ENCODE data around the gene STMN3.

STMN3 gene

DNA sequence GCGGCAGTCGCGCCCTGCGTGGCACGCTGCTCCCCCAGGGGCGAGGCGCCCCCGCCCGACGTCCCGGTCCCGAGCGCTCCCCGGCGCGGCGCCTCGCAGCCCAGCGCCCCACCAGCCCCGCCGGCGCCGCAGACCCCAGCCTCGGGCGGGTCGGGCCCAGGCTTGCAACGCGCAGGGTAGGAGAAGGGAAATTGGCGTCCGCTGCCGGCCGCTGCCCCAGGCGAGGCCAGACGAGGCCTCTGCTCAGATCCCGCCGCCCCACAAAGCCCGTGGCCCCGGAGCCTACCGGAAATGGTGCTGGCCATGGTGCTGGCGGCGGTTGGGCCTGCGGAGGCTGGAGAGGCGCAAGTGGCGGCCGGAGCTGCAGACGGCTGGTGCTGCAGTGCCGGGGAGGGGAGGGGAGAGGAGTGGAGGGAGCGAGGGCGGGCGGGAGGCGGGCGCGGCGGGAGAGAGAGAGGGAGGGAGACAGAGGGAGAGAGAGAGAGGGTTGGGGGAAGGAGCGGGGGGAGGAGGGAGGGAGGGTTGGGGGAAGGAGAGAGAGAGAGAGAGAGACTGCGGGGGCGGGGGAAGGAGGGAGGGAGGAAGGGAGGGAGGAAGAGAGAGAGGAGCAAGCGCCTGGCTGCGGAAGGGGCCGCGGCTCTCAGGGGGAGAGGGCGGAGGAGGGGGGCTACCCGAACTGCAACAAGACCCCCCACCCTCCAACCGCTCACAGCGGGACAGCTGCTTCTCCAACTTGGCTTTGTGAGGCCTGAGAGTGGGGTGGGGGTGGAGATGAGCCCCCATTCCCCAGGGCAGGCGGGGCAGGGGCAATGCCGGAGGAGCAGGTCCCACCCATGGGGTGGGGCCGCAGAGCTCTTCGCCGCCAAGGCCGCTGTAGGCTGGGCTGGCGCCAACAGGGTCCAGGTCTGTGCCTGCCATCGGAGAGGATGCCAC, at the start of gene STMN3:
STMN3 (minus strand) TSS at position 384 of the 933 bp plus-strand sequence; CDS start at position 305, 79 bp downstream.
- DNase-seq = peak; percentile 96 to 98

DNA sequence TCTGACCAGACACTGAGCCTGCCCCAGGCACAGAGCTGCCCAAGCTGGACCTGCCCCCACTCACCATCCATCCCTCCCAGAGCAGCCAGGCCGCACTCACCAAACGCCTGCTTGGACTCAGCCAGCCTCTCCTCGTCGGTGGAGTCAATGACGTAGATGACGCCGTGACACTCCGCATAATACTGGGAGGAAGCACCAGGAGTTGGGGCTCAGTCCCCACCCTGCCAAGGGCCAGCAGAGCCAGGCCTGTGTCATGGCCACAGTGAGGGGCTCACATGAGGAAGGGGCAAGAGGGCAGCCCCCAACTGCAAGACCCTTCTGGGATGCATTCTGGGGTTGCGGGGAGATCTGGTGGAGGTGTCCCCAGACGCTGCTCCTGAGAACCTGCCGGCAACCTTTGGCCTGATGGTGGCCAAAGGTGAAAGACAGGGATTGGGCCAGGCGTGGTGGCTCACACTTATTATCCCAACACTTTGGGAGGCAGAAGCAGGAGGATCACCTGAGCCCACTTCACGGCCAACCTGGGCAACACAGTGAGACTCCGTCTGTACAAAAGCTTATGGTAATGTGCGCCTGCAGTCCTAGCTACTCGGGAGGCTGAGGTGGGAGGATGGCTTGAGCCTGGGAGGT, 48.9 kb upstream of the STMN3 start:
- DNase-seq = no peak

- no peak for DNase-seq
Observed at GRCh38 chr20:63701329-63702035, 48.3 kb upstream of the STMN3 start.

- DNase-seq = no peak
Observed at GRCh38 chr20:63701051-63701328, 47.8 kb upstream of the STMN3 start.

DNA sequence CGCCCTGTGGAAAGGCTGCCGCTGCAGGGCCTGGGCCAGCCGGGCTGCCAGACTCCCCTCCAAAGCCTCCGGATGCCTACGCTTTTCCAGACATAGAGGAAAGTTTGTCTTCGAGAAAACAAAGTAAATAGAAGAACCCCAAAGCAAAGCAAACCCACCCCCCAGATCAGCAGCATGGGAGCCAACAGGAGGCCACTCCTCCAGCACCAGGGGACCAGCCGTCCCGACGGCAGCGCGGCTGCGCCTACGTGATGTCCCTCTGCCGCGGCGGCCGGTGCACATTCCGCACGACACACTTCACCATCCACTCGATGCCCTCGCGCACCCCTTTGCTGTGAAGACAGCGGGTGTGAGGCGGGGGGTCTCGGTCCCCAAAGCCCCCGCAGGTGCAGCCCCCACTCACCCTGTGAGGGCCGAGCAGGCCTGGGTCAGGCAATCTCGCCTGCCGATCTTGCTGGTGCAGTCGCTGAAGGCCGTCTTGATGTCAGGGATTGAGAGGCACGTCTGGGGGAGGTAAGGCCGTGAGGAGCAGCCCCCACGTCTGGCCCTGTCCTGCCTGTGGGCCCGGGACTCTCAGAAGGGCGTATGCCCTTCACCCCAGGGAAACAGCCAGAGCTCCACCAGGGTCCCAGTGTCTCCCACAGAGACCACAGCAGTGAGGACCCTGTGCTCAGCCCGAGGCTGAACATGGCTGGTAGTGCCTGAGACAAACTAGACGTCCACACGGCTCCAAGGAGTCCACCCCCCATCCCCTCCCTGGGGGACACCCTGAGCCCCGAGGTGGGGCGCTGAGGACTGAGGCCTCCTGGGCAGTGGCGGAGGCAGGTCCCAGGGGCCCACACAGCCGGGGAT, 47.2 kb upstream of the STMN3 start:
- no peak for DNase-seq

GRCh38 chr20:63699466-63700198, 46.4 kb upstream of the STMN3 start:
- DNase-seq = no peak

DNA sequence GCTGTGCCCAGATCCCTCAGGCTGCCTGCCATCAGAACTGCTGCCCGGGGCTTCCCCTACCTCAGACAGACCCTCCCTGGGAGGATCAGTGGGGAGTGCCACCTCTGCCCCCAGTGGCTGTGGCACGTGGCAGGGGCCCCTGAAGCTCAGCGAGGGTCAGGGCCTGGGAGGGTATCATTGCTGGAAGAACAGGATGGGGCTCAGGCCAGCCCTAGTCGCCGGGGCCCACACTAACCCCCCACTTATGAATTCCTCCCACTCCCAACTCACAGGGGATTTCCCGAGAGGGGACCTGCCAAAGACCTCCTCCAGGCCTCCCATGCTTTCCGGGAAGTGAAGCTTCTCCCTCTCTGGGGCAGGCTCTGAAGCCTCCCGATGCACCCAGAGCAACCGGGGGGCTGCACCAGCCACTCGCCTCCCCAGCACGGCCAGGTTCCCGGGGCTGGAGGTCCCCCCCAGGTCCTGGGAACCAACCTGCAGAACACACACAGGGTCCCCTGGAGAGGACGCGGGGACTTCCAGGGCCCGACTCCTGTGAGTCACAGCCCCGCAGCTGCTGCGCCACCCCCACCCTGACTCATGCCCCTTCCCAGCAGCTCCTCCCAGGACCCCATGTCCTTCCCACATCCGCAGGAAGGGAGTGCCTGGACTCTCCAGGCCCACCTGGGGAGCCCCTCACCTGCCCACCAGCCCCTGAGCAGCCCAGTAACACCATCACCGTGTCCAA, 45.7 kb upstream of the STMN3 start:
- DNase-seq = peak in 1 of 2 experiments; percentile 53

DNA sequence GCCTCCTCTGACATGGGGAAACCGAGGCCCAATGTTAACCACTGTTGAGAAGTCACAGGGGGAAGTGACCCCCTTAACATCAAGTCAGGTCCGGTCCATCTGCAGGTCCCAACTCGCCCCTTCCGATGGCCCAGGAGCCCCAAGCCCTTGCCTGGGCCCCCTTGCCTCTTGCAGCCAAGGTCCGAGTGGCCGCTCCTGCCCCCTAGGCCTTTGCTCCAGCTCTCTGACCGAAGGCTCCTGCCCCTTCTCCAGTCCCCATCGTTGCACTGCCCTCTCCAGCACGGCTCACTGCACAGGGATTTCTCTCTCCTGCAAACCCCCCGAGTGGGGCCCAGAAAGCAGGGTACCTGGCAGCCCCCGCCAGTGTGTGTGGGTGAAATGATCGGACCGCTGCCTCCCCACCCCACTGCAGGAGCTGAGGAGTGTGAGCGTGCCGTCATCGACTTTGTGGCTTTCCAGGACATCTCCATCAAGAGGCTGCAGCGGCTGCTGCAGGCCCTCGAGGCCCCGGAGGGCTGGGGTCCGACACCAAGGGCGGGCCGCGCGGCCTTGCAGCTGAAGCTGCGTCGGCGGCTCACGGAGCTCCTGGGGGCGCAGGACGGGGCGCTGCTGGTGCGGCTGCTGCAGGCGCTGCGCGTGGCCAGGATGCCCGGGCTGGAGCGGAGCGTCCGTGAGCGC, 44.8 kb upstream of the STMN3 start:
- no peak for DNase-seq

- no peak for DNase-seq
Observed at GRCh38 chr20:63697357-63697867, 44.2 kb upstream of the STMN3 start.

GRCh38 chr20:63696628-63697356, 43.6 kb upstream of the STMN3 start, which contains the start of gene TNFRSF6B:
TSS of gene TNFRSF6B (plus strand) at chr20:63696652. CDS start at chr20:63696768, 116 bp downstream.
- no peak for DNase-seq

GRCh38 chr20:63696306-63696627, 43.0 kb upstream of the STMN3 start:
- no peak for DNase-seq

GRCh38 chr20:63695424-63696305, 42.4 kb upstream of the STMN3 start:
- DNase-seq = no peak

- DNase-seq = no peak
Observed at GRCh38 chr20:63694584-63695423, 41.6 kb upstream of the STMN3 start.

GRCh38 chr20:63693733-63694583, 40.7 kb upstream of the STMN3 start:
- DNase-seq = no peak

DNA sequence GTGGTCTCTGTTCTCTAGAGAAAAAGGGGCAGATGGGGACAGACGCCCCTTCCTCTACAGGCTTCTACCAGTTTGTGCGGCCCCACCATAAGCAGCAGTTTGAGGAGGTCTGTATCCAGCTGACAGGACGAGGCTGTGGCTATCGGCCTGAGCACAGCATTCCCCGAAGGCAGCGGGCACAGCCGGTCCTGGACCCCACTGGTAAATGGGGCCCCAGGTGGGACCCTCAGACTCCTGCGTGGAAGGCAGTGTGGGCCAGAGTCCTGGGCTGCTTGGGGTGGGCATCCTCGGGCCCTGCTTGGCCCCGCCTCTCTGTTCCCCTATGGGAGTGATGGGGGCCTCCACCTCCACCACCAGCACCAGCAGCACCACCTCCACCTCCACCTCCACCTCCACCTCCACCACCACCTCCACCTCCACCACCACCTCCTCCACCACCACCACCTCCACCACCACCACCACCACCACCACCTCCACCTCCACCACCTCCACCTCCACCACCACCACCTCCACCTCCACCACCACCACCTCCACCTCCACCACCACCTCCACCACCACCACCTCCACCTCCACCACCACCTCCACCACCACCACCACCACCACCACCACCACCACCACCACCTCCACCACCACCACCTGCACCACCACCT, 40.0 kb upstream of the STMN3 start:
- no peak for DNase-seq

DNA sequence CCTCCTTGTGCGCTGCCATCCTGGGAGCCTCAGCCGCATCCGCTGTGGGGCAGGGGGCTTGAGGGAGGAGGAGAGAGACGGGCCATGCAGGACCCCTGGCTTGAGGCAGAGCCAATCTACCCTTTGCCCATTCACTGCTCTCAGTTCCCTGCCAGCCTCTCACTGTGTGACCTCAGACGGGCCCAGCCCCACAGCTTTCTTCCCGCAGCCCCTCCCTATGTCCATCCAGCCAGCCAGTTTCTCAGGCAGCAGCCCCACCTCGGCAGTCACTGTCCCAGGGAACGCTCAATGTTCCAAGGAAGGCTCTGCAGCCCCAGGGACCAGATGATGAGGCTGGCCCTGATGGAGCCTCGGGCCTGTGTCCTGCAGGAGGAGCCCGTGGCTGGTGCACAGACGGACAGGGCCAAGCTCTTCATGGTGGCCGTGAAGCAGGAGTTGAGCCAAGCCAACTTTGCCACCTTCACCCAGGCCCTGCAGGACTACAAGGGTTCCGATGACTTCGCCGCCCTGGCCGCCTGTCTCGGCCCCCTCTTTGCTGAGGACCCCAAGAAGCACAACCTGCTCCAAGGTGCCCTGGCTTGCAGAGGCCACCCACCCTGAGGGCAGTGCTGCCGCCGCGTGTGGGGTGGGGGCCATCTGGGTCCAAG, 39.3 kb upstream of the STMN3 start:
- no peak for DNase-seq
